NCI-H187 treated with DMSO at 0.1 percent for 48 hours (cell line): ENCODE measurements around the gene AMZ2.

Experiments
- DNase-seq: peaks from one replicate; lab custom pipeline; 2025; lab: John Stamatoyannopoulos, UW

The AMZ2 gene

DNA sequence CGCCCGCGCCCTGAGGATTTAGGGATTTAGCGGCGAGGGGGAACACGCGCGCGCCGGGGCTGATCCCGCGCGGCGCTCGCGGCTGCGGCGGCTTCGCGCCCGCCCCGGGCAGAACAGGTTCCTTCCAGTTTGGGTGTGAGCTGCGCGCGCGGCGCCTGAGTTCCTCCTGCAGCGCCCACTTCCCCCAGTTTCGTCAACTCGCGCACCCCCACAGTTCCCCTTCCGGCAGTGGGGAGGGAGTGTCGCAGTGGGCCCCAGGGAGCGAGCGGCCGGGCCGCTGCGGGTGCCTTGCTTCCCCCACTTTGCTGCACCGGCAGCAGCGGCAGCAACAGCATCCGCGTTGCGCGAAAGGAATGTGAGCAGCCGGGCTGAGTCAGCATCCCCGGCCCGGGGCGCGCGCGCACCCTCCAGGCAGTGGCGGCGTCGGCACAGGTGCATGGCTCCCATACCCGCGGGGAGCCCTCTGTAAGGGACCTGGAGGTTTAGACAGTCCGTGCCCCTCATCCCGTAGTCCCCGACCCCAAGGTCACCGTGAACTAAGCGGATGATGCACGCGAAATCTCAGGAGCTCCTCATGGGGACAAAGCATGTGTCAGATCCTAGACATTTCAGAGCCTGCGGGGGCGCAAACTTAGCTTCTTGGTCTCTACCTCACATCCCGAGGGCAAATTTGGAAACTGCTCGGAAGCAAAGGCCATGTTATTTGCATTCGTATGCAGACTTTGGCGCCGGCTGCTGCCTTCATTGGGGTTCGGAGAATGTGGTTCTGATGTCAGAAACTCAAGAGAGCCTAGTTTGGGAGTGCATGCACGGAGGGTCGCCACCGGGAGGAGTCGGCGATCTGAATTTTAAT is 44.2 kb downstream of the AMZ2 start:
- no peak for DNase-seq

DNA sequence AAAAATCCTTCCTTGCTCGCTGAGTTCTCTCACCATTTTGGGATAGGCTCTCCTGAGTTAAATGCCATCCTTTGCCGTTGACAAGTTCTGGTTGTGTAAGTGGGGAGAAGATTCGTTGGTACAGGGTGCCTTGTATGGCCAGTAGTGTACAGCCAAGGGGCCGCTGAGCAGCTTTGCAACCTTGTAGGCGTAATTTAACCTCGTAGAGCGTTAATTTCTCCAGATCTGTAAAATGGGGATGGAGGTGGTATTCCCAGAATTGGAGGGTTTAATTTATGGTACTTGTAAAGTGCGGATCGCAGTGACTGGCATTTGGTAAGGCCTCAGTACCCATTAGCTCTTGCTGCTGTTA is 44.8 kb downstream of the AMZ2 start:
- no peak for DNase-seq

DNA sequence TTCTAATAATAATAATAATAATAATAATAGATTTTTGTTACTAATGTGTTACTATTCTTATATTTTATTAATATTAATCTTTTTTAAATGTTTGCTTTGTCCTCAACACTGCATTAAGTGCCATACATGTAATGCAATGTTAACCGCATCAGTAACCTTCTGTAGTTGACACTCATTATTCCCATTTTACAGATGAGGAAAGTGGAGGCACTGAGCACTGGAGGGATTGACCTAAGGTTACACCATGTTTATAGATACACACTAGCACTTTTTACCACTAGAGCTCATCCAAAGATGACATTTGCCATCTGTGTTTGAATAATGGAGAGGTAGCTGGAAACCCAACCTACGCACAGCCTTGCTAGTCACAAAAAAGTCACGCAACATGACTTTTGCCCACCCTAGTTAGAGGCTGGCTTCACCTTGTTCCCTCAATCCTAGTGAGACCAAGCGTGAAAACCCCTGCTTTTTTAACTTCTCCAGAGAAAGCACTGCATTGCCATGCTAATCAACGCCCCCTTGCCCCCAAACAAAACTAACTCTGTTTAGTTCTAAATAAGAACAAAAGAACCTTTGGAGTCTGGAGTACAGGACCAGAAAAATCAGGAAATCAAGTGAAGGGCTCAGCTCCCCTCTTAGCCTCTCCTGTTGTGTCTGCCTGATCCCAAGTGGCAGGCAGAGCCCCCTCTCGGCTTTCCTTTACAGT is 45.8 kb downstream of the AMZ2 start:
- no peak for DNase-seq

DNA sequence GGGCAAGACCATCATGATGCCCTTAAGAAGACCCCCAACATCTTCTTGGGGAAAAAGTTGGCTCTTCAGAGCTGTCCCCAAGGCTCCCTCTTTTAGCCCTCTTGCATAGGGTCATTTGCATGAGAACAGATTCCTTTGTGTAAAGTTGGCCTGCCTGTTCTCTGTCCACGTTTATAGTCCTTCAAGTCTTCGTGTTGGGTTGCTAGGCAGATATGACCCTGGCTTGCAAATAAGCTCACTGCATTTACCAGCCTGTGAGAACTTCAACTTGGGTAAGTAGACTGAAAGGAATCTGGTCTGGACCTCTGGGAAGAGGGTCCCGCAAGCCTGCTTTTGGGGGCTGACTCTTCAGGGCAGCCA is 46.3 kb downstream of the AMZ2 start:
- no peak for DNase-seq

DNA sequence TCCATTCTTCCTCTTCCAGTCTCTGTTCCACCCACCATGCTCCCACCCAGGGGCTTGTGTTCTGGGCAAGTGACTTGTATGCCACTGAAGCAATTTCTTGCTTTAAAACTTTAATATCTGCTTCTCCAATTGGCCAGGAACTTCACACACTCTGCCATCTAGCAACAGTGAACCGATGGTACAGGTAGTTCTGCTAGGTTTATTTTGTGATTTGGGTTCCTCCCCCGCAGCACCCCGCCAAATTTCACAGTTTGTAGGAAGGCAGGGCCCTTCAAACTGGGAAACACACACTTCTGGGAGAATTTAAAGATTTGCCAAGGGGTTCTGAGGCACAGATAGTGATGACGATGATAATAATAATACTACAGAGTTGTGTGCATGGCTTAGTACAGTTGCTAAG is 46.8 kb downstream of the AMZ2 start:
- DNase-seq: no peak

DNA sequence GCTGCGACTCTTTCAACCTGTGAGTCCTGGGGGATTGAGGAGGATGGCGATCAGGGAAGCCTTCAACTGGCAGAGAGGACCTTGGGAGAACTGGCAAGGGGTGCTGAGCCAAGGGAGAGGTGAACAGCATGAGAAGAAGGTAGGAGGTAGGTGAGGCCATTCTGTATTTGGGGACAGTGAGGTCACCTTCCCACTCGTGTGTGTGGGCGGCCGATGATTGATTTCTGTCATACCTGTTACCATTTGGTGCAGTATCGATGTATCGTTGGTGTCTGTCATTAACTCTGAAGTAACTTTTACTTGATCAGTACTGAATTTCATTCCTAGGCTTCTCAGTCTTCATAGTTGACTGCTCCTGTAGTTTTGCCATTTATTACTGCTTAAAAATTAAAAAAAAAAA is 47.2 kb downstream of the AMZ2 start:
- DNase-seq: no peak

DNA sequence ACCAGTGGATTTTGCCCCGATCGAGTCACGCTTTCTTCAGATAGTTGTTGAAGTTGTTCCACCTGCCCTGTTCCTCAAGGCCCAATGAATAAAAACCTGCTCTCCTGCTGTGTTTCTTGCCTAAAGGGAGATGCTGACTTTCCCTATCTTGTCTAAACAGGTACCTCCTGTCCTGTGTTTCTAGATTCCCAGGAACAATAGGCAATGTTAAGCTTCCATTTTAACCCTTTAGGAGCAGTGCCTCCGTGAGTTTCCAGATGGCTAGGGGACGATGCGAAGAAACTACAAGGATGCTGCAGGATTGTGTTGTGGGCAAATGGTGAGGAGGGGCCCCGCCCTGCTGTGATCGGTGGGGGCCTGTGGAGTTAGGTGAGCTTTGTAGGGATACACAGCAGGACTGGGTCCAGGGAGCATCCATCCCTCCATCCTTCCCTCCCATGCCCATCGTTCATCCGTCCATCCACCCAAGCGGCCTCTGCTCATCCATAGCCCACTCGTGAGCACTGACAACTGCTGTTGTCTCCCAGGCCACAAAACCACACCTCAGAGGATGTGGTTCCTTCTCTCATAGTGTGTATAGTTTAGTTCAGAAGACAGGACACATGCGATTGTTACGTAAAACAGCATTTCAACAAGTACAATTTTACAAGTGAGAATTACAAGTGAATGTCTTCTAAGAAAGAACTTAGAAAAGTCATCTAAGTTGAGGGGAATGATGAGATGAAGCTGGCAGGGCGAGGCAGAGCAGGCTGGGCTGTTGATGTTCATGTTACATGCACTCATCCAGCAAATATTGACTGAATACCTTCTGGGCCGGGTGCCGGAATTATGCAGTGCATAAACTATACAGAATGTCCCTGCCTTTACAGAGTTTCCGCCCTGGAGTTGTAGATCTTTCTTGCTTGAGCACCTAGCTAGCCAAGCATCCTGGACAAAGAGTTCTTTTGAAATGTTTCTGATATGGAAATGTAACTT is 48.7 kb downstream of the AMZ2 start:
- no peak for DNase-seq

DNA sequence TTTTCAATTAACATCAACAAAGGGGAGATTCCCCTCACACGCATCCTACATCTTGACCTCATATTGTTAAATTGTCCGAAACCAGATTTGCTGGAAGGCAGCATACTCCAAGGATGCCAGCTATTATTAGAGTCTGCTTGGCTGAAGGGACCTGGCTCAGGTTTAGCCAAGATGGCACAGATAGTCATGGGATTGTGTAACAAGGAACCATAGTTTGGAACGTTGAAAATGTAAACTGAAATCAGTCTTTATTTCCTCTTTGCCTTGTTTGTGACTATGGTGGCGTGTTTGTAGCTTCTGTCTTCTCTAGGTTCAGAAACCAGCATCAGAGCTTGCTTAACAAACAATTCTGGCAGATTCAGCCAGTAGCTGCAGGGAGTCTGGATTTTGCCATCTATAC is 49.4 kb downstream of the AMZ2 start:
- no peak for DNase-seq

DNA sequence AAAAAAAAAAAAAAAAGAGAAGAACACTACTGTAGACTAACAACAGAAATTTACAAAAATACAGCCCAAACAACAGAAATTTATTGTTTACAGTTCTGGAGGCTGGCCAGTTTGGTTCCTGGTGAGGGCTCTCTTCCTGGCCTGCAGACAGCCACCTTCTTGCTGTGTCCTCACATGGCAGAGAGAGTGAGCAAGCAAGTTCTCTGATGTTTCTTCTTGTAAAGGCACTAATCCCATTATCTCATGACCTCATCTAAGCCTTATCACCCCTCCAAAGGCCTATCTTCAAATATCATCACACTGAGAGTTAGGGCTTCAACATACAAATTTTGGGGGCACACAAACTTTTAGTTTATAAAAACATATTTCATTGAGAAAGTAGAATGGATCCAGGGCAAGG is 50.8 kb downstream of the AMZ2 start:
- DNase-seq: no peak

DNA sequence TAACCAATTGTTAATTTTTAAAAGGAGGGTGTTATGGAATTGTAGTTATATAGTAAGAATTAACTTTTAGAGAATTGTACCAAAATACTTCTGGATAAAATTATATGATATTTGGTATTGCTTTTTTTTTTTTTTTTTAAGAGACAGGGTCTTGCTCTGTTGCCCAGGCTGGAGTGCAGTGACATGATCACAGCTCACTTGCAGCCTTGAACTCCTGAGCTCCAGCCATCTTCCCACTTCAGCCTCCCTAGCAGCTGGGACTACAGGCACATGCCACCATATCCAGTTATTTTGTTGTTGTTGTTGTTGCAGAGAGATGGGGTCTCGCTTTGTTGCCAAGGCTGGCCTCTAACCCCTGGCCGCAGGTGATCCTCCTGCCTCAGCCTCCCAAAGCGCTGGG is 52.0 kb downstream of the AMZ2 start:
- no peak for DNase-seq

DNA sequence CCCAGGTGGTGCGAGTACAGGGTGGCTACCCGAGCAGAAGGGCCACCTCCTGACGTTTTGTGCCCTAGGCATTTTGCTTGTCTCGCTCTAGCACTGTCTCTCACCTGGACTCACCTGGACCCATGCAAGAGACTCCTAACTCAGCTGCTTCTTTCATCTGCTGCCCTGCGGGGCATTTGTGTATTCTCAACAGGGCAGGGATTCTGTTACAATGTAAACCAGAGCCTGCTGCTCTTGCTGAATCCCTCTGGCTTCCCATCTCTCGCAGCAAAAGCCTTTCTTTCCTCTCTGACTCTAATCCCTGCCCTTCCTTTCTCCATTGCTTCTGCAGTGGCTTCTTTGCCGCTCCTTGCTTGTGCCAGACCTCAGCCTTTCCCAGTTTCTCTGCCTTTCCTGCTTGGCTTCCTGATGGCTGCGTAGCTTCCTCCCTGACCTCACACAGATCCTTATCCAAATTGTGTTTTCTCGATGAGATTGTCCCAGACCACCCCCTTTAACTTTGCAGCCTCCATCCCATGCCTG is 53.7 kb downstream of the AMZ2 start:
- peak; percentile 8 for DNase-seq

DNA sequence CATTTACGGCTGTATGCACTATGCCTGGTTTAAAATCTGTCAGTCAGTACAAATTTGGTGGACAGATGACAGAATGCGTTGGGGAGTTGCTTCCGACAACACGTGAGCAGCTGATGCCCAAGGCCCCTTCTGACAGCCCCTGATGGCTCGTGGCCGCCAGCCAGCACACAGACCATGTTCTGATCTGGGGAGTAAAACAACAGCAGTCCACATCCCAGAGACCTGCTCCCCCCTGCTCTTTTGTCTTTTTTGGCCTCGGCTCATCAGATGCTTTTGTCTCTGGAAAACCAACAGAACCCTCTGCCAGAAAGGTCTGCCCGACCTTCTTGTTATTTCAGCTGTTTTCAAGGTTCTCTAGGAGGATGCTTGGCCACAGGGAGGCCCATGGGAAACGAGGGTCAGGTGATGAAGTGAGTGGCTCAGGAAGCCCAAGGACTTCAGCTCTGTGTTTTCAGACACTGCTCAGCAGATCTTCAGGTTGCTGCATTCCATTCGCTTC is 54.3 kb downstream of the AMZ2 start:
- DNase-seq: no peak

DNA sequence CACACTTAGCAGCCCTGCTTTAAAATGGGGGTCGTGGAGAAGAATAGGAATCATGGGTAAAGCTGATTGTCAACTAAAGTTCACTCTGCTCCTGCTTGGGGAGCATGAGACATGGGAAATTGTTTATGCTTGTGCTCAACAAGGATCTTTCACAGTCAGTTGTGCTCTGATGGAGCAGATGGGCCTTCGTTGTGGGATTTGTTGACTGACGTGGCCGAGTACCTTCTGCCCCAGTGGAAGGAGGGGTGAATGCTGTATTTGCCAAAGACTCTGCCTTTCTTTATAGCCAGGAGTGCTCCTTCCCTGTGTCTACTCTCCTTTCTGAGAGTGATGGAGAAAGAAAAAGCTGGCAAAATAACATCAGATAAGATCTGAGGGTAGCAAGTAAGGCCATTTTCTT is 54.8 kb downstream of the AMZ2 start:
- DNase-seq: no peak

DNA sequence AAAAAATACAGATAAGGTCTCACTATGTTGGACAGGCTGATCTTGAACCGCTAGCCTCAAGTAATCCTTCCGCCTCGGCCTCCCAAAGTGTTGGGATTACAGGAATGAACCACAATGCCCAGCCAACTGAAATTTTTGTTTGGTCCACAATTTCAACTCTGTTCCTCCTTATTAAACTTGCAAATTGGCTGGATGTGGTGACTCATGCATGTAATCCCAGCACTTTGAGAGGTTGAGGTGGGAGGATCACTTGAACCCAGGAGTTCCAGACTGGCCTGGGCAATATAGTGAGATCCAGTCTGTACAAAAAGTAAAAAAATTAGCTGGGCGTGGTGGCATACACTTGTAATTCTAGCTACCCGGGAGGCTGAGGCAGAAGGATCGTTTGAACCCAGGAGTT is 56.9 kb downstream of the AMZ2 start:
- DNase-seq: no peak

DNA sequence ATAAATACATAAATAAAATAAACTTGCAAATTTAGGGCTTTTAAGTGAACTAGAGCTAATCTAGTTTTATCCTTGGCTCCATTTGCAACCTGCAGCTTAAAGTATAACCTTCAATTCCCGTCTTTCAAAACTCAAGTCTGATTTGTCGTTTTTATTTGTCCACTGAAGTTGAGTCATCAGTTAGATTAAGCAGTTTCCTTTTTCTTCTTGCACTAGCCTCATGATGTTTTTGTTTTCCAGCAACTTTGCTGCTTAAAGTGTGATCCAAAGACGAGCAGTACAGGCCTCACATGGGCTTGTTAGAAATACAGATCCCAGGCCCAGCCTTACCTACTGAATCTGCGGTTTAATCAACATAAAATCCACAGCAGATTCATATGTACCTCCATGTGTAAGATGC is 57.3 kb downstream of the AMZ2 start:
- DNase-seq: no peak
